ENCODE data around the gene HSDL1. TPM values are rescaled to one million over a fixed set of nuclear protein-coding genes. Genes with fewer than 3 reads are reported as not detected.

HSDL1 gene
- total and polyA plus RNA-seq, 10 of the 15 experiments (the other 5 are each of a cell fraction or from before 2014, with no cell fraction given): 2.0 to 13.4 (median 5.6) TPM

- TF ChIP-seq ZNF622 (IDR thresholded peaks at IDR 0.05): no peak
- no peak for TF ChIP-seq MEF2B (IDR thresholded peaks at IDR 0.05; ENCODE audit: partially characterized antibody, poor library complexity, severe bottlenecking)
- no peak for TF ChIP-seq POLR2AphosphoS2 (IDR thresholded peaks at IDR 0.05; ENCODE audit: low read depth, low read length)
- TF ChIP-seq PML (IDR thresholded peaks at IDR 0.05; ENCODE audit: low read length): no peak
- no peak for TF ChIP-seq ZBTB40 (IDR thresholded peaks at IDR 0.05; ENCODE audit: borderline replicate concordance)
- TF ChIP-seq CREM (IDR thresholded peaks at IDR 0.05; ENCODE audit: low read depth): 0 out of 2 replicates have a peak, but pooled peaks have one; percentile 24
- TF ChIP-seq NKRF (conservative IDR thresholded peaks at IDR 0.05): no peak
- no peak for TF ChIP-seq POU2F2 (IDR thresholded peaks at IDR 0.05; ENCODE audit: borderline replicate concordance, low read depth, low read length)
- TF ChIP-seq HDGF (IDR thresholded peaks at IDR 0.05): 0 out of 2 replicates have a peak, but pooled peaks have one; percentile 45
- no peak for TF ChIP-seq ZBTB11 (CRISPR knock-in tag; IDR thresholded peaks at IDR 0.05)
- no peak for TF ChIP-seq CEBPZ (IDR thresholded peaks at IDR 0.05; ENCODE audit: low read depth, low read length)
- no peak for TF ChIP-seq ZBTB4 (CRISPR knock-in tag; IDR thresholded peaks at IDR 0.05)
These were observed 60.3 kb downstream of the HSDL1 start (continued) for GRCh38 chr16:84084570-84085270.
